GM12801 (cell line): ENCODE measurements around the gene ADARB2.

Experiments
- TF ChIP-seq, protein P1 (sequence below): IDR thresholded peaks from one replicate; pipeline ENCODE4 v1.5.1; 2011; ENCODE audit warnings: control low read depth; ENCODE audit not compliant: insufficient read length; ENCODE audit errors: extremely low read depth

Gene ADARB2

GRCh38 chr10:1217661-1218060 is 519.7 kb downstream of the ADARB2 start:
- TF ChIP-seq, protein P1, sequence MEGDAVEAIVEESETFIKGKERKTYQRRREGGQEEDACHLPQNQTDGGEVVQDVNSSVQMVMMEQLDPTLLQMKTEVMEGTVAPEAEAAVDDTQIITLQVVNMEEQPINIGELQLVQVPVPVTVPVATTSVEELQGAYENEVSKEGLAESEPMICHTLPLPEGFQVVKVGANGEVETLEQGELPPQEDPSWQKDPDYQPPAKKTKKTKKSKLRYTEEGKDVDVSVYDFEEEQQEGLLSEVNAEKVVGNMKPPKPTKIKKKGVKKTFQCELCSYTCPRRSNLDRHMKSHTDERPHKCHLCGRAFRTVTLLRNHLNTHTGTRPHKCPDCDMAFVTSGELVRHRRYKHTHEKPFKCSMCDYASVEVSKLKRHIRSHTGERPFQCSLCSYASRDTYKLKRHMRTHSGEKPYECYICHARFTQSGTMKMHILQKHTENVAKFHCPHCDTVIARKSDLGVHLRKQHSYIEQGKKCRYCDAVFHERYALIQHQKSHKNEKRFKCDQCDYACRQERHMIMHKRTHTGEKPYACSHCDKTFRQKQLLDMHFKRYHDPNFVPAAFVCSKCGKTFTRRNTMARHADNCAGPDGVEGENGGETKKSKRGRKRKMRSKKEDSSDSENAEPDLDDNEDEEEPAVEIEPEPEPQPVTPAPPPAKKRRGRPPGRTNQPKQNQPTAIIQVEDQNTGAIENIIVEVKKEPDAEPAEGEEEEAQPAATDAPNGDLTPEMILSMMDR, result no peak

DNA sequence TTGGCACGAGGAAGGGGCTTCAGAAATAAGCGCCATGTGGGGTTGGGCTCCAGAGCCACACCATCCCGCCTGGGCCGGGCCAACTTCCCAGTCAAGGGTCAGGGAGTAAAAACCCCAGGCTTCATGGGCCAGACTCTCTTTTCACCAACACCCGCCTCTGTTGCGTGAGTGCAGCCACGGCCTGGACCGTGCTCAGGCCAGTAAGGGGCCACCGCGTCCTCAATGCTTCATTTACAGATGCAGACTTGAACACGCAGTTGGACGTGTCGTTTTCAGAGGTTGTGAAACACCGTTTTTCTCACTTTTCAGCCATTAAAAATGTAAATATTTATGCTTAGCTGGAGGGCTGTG is 520.1 kb downstream of the ADARB2 start:
- TF ChIP-seq, protein P1, result no peak

- TF ChIP-seq, protein P1, result no peak
Measured at GRCh38 chr10:1216574-1217236, 520.6 kb downstream of the ADARB2 start.

- TF ChIP-seq, protein P1, result no peak
Measured at GRCh38 chr10:1215862-1216573, 521.3 kb downstream of the ADARB2 start.

DNA sequence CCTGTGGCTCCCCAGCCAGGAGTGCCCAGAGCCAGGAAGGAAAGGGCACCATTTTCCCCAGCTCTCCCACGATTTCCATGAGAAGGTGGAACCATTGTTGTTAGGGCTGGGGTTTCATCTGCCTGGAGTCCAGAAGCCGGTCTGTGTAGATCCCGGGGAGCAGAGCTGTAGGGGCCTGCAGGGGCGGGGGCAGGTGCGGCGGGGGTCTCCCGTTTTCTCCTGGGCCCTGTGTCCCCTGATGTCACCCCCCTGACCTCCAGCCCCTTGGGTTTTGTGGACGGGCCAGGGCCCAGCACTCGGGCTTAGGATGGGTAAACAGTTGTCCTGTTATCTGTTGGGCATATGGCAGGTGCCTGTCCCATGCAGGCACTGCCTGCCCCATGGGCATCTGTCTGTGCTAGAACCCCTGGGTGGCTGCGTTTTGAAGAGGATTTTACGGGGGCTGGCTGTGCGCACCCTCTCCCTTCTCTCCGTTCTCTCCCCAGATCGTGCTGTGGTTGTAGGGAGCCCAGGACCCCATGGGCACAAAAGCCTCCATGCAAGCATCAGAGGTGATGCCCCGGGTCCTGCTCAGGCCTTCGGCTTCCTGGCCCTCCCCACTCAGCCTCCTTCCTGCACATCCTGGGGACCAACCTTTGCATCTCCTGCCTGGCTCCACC is 522.3 kb downstream of the ADARB2 start:
- TF ChIP-seq, protein P1, result no peak

GRCh38 chr10:1214071-1214675 is 523.2 kb downstream of the ADARB2 start:
- TF ChIP-seq, protein P1, result no peak
